ENCODE results near the gene DOCK6. TPM values are rescaled to one million over a fixed set of nuclear protein-coding genes. Genes with fewer than 3 reads are reported as not detected.

The DOCK6 gene
- total RNA-seq, 1 experiment from 2014 or later = 82.4 TPM

- no peaks in the 10 kb centered on the region for H4K20me1 ChIP-seq (ENCODE audit: insufficient read depth)
- H2AFZ ChIP-seq (ENCODE audit: low read depth, low read length, poor library complexity, severe bottlenecking) = no peak overlapping the region
- H3K27ac ChIP-seq (ENCODE audit: low read depth, low read length) = no peak overlapping the region
- intact Hi-C loops (cut with micrococcal nuclease) = no loop called here
- TF ChIP-seq RAD21 (IDR thresholded peaks at IDR 0.05; ENCODE audit: low read depth) = peak; percentile 19; the same call in 1 of the 2 replicates
- TF ChIP-seq CTCF (IDR thresholded peaks at IDR 0.05 in 2 of 3, conservative IDR thresholded peaks at IDR 0.05 in 1 of 3; ENCODE audit: borderline replicate concordance in 1 of 3, insufficient read depth in 1 of 3, low read depth in 2 of 3, low read length in 2 of 3) = peak; percentile 12 to 69 (median 67); a peak in 5 of 6 replicates
- TF ChIP-seq ELF1 (IDR thresholded peaks at IDR 0.05; ENCODE audit: borderline replicate concordance, low read depth) = no peak
- H3K27me3 ChIP-seq (ENCODE audit: insufficient read depth, low read length) = no peaks in the 10 kb centered on the region
- no peaks in the 10 kb centered on the region for H3K79me2 ChIP-seq (ENCODE audit: insufficient read depth, low read length)
- CTCF ChIA-PET = interaction anchor here (0.7 kb wide), 1 partner anchor 291 kb away, joined by 3 read pairs; no protein-coding TSS in a partner anchor
- RAD21 ChIA-PET (ENCODE audit: low non-redundant PET in 1 of 2, low total read pairs in 2 of 2, uncharacterized antibody in 2 of 2, unreplicated experiment in 2 of 2) = no interaction called here
- ATAC-seq (peak; percentile 93), DNase-seq (ENCODE audit: low read depth, low spot score) (peak; percentile 62)
- H3K4me2 ChIP-seq (ENCODE audit: low read length) = no peak overlapping the region
- H3K9me3 ChIP-seq (ENCODE audit: control insufficient read depth in 1 of 2, insufficient read depth in 1 of 2, low read depth in 1 of 2, low read length in 2 of 2) = no peaks in the 10 kb centered on the region
- POLR2A ChIA-PET = no interaction called here
- peaks cover 0 to 3% of the 10 kb centered on the region in 2 experiments; a peak in 3 of 4 replicates for H3K36me3 ChIP-seq (ENCODE audit: control insufficient read depth in 1 of 2, insufficient read depth in 2 of 2, low read length in 2 of 2)
- H3K4me3 ChIP-seq (replicated peaks in 1 of 2; ENCODE audit: low read depth in 1 of 2, low read length in 2 of 2) = no peak overlapping the region
- H3K4me1 ChIP-seq (ENCODE audit: control insufficient read depth in 1 of 2, insufficient read depth in 2 of 2, low read length in 2 of 2) = peaks cover 4 to 8% of the 10 kb centered on the region in 2 experiments; a peak in 3 of 4 replicates
- H3K9me2 ChIP-seq (ENCODE audit: insufficient read depth) = no peaks in the 10 kb centered on the region
- BruUV-seq (replicated peaks) = no TSS peak
- H3K9ac ChIP-seq (ENCODE audit: low read length) = no peak overlapping the region
Measured at GRCh38 chr19:11227195-11227886, 35.0 kb downstream of the DOCK6 start.

- no peak overlapping the region for H3K9ac ChIP-seq (ENCODE audit: low read length)
- ChIA-PET RAD21 (ENCODE audit: low non-redundant PET in 1 of 2, low total read pairs in 2 of 2, uncharacterized antibody in 2 of 2, unreplicated experiment in 2 of 2) (no interaction called here), POLR2A (no interaction called here), CTCF (no interaction called here)
- H3K27me3 ChIP-seq (ENCODE audit: insufficient read depth, low read length) = no peaks in the 10 kb centered on the region
- no peaks in the 10 kb centered on the region for H4K20me1 ChIP-seq (ENCODE audit: insufficient read depth)
- H2AFZ ChIP-seq (ENCODE audit: low read depth, low read length, poor library complexity, severe bottlenecking) = no peak overlapping the region
- ATAC-seq (peak; percentile 12; the same call in 1 of the 2 replicates), DNase-seq (ENCODE audit: low read depth, low spot score) (no peak)
- no peak overlapping the region for H3K27ac ChIP-seq (ENCODE audit: low read depth, low read length)
- H3K9me2 ChIP-seq (ENCODE audit: insufficient read depth) = no peaks in the 10 kb centered on the region
- H3K36me3 ChIP-seq (ENCODE audit: control insufficient read depth in 1 of 2, insufficient read depth in 2 of 2, low read length in 2 of 2) = peaks cover under 1 to 9% of the 10 kb centered on the region in 2 experiments; a peak in 3 of 4 replicates
- intact Hi-C loops (cut with micrococcal nuclease) = no loop called here
- H3K79me2 ChIP-seq (ENCODE audit: insufficient read depth, low read length) = no peaks in the 10 kb centered on the region
- peaks cover 3% of the 10 kb centered on the region in 2 experiments; a peak in 2 of 4 replicates for H3K9me3 ChIP-seq (ENCODE audit: control insufficient read depth in 1 of 2, insufficient read depth in 1 of 2, low read depth in 1 of 2, low read length in 2 of 2)
- no TSS peak for BruUV-seq (replicated peaks)
- H3K4me1 ChIP-seq (ENCODE audit: control insufficient read depth in 1 of 2, insufficient read depth in 2 of 2, low read length in 2 of 2) = peaks cover 4 to 8% of the 10 kb centered on the region in 2 experiments; a peak in 3 of 4 replicates
- no peak overlapping the region for H3K4me3 ChIP-seq (replicated peaks in 1 of 2; ENCODE audit: low read depth in 1 of 2, low read length in 2 of 2)
- H3K4me2 ChIP-seq (ENCODE audit: low read length) = no peak overlapping the region
- no peak for TF ChIP-seq CTCF (IDR thresholded peaks at IDR 0.05 in 2 of 3, conservative IDR thresholded peaks at IDR 0.05 in 1 of 3; ENCODE audit: borderline replicate concordance in 1 of 3, insufficient read depth in 1 of 3, low read depth in 2 of 3, low read length in 2 of 3)
- TF ChIP-seq CBX3 (IDR thresholded peaks at IDR 0.05; ENCODE audit: low read depth) = no peak
- TF ChIP-seq REST (IDR thresholded peaks at IDR 0.05; ENCODE audit: low read depth) = no peak
- TF ChIP-seq MAX (IDR thresholded peaks at IDR 0.05) = no peak
- TF ChIP-seq JUND (IDR thresholded peaks at IDR 0.05) = no peak
- TF ChIP-seq POLR2A (IDR thresholded peaks at IDR 0.05; ENCODE audit: borderline replicate concordance, extremely low read depth, insufficient read depth, insufficient read length) = no peak
- no peak for TF ChIP-seq SRF (IDR thresholded peaks at IDR 0.05; ENCODE audit: low read depth)
- no peak for TF ChIP-seq EGR1 (IDR thresholded peaks at IDR 0.05; ENCODE audit: low read depth)
- no peak for TF ChIP-seq RAD21 (IDR thresholded peaks at IDR 0.05; ENCODE audit: low read depth)
Measured at GRCh38 chr19:11226716-11227166, 35.6 kb downstream of the DOCK6 start.
